ENCODE measurements around the gene ADGRF3.
"Not testable (repeated sequence)": the region's sequence is repeated elsewhere in the genome, so short reads cannot be mapped to it uniquely, and the experiment has no call there.

The ADGRF3 gene

DNA sequence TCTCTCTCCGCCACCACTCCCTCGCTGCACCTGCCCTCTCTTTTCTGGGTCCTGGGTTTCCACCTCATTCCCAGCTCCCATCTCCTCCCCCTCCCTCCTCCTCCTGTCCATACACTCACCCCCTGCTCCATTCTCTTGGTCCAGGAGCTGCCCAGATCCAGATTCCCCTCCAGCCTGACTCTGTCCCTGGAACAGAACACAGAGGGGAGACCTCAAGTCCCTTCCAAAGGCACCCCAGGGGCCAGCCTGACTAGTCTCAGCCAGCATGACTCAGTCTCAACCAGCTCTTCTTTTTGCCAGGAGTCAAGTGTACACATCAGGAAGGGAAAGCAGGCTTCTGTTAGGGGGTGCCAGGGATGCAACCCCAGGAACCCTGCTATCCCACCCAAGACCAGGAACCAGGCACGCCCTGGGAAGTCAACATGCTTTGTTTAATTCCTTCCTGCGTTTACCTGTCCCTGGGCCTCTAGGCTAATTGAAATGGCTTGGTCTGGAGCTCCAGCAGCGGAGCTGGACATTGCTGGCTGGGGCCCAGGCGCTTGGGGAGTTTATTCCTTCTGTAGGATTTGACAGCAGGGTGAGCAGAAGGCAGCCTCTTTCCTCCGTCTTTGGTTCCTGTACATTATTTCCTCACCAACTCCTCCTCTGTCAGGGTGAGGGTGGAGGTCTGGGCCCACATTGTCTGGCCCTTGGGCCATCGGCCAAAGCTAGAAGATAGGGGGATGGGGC lies 29.0 kb downstream of the ADGRF3 start:
- no peak for DNase-seq (ENCODE audit: low spot score)

DNA sequence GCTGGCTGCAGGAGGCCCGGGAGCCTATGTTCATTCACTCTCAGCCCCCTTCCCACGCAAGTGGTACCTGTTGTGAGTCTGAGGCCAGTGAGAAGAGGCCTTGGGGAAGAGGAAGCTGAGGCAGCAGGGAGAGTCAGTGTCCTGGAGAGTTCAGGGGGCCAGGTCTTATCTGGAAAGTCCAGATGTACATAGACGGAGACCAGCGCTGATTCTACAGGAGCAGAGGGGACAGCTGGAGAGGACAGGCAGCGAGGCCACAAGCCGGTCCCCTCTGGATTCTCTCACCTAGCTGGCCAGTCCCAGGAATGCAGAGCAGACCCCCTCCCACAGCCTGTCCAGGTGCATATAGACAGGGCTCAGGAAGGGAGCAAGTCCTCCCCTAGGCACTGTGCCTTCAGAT lies 29.7 kb downstream of the ADGRF3 start:
- no peak for DNase-seq (ENCODE audit: low spot score)

DNA sequence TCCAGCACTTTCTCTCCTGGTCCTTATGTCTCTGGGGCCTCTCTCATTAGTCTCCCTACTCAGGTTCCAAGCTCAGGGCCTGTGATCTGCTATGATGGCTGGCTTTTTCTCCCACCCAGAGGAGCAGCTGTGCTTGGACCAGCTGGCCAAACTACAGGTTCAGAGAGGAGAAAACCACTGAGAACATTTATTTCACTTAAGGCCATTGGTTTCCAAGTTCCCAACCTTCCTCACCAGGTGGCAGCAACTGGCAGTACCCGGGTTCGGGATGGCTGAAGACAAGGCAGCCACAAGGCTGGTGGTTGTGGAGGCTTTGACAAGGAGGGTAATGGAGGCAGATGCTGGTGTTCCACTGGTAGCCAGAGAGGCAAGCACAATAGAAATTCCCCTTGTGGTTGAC lies 30.5 kb downstream of the ADGRF3 start:
- DNase-seq (ENCODE audit: low spot score) = no peak

DNA sequence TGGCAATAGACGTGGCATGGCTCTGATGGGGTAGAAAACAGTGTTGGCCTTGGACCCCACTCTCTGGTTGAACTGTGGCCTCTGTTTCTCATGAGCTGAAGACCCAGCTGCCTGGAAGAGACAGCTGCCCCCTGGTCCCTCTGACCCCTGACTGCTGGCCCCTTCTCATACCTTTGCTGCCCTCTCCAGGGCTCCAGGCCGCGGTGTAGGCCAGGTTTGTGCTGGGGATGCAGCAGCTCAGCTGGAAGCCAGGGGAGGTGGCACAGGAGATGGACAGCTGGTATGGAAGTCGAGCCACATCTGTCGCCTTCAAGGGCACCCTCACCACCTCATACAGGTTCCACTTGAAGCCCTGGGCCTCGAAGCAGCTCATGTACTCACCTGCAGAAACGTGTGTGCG lies 32.3 kb downstream of the ADGRF3 start:
- DNase-seq (ENCODE audit: low spot score) = no peak

DNA sequence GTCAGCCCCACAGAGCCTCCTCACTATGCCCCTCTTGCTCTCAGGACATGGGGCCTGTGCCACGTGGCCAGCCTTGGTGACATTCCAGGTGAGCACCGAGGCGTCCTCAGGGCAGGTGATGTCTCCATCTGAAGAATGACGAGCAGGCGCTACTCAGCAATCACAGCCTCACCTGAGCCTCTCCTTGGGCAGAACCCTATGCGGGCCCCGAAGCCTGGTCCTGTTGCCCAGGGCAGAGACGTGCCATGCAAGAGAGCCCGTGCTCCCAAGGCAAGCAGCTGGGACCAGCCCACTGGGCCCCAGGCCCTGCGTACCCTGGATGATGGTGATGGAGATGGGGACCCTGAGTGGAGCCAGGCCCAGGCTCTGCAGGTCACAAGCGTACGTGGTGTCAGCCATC lies 33.1 kb downstream of the ADGRF3 start:
- no peak for DNase-seq (ENCODE audit: low spot score)

DNA sequence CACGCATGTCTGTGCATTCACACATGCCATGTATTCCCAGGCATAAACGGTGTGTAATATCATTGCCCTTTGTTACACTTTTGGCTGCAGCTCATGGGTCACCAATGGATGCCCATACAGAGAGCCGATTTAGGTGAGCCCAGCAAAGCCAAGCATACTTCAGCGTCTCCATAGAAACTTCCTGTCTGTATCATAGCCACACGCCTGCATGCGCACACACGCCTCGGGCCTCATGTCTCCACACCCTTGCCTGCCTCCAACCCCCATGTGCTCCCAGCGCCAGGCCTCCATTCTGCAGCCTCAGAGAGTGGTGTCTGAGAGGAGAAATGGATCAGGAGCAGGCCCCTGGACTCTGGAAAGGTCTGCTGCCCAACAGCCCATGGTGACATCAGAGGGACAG lies 34.1 kb downstream of the ADGRF3 start:
- no peak for DNase-seq (ENCODE audit: low spot score)

DNA sequence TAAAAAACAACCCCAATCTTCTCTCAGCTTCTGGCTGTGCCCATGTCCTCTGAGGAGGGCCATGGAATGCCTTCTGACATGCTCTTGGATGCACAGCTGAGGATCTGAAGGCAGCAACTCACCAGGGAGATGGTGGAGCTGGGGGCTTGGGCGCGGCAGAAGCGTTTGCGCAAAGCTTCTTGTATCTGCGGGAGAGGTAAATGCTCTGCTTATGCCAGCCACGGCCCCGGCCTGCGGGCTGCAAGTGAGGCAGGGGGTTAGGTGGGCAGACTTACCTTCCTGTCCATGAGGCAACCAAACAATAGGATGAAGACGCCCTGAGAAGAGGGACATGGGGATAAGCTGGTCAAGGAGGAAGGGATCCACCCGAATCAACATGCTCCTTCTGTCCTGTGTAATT lies 36.7 kb downstream of the ADGRF3 start:
- DNase-seq (ENCODE audit: low spot score) = no peak

DNA sequence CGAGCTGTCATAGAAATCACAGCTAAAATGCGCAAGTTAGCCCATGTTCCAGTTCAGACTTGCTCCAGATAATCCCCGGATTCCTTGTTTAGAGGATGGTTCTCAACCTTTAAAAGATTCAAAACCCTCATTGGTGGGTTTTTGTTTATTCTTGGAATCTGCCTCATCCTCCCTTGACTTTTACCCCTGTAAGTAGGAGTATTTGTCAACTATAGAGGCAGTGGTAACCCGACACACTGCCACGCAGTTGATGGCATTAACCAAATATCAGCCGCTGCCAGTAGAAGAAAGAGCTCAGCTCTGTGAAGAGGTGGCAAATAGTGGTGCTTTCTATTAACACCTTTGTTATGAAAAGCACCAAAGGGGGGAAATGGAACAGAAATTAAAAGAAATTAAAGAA lies 41.0 kb downstream of the ADGRF3 start:
- no peak for DNase-seq (ENCODE audit: low spot score)

DNA sequence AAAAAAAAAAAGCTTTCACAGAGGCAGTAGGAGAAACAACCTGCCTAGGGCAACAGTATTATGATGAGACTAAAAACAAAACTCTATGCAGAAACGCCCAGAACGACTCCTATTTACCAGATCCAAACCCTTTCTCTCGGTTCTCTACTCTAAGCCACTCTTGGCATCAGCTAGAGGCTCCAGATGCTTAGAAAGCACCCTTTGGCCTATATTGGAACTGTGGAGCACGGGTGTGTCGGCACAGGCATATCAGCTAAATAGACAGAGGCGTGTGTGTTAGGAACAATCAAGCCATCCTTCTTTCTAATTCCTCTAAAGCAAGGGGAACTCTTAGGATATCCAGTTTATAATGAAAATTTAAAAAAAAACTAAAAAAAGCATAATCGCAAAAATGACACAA lies 41.5 kb downstream of the ADGRF3 start:
- DNase-seq (ENCODE audit: low spot score) = not testable (repeated sequence)

DNA sequence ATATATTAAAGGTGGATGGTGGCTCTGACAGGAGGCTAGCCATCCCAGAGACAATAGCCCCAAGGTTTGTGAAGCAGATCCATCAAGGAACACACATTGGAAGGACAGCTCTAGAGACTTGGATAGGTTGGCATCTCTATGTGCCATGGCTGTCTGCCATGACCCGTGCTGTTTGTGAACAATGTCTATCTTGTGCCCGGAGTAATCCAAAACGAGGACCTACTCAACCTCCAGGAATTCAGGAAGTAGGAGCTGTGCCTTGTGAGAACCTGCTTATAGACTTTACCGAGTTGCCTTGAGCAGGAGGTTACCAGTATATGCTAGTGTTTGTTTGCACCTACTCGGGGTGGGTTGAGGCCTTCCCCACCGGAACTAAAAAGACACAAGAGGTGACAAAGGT lies 43.7 kb downstream of the ADGRF3 start:
- no peak for DNase-seq (ENCODE audit: low spot score)

DNA sequence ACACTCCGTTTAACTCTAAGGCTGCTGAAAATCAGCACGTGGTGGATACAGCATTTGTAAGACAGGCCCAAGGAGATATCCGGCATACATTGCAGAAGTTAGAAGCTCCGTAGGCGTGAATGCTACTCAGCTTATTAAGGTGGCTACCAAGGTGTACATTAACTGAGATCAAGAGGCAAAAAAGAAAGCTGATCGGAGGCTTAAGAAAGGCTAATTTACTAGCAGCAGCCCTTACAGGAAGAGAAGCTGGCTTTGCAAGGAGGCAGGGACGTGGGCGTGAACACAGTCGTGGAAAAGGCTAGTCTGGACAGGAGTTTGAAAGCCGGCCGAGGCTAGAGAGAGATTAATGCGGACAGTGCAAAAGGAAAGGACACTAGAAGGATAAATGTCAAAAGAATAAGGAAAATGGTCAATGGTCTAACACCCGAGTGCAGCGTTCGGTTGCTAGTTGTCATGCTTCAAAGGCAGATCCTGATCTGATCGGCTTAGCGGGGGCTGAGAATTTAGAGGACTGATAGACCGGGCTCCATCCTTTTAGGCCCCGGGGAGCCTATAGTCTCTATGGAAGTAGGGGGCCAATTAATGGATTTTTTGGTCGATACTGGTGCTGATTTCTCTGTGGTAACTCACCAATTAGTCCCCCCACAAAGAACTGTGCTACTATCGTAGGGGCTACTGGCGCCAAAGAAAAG lies 46.2 kb downstream of the ADGRF3 start:
- no peak for DNase-seq (ENCODE audit: low spot score)

DNA sequence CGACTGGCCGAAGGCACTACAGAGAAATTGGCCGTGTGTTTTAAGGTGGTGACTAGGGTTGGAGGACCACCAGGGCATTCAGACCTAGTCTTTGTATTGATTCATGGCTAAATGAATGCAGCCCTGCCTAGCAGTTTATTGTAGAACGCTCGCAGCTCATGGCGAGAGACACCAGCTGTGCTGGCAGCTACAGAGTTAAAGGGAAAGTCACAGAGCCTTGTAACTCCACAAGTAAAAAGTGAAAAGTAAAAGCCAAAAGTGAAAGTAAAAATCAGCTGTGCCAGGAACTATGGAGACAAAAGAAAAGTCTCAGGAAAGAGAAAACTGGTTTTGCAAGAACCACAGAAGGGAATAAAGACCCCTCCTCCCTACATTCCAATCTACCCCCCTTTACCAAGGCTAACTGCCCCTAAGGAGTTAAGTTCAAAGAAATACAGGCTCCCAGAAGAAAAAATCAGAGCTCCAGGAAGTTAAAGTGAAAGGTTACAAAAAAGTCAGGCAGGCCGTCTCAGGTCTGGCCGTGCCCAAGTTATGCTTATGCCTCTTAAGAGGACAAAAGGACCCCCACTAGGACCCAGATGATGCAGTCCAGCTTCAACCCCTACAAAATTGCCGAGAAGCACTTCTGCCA lies 47.0 kb downstream of the ADGRF3 start:
- DNase-seq (ENCODE audit: low spot score) = peak; percentile 50

DNA sequence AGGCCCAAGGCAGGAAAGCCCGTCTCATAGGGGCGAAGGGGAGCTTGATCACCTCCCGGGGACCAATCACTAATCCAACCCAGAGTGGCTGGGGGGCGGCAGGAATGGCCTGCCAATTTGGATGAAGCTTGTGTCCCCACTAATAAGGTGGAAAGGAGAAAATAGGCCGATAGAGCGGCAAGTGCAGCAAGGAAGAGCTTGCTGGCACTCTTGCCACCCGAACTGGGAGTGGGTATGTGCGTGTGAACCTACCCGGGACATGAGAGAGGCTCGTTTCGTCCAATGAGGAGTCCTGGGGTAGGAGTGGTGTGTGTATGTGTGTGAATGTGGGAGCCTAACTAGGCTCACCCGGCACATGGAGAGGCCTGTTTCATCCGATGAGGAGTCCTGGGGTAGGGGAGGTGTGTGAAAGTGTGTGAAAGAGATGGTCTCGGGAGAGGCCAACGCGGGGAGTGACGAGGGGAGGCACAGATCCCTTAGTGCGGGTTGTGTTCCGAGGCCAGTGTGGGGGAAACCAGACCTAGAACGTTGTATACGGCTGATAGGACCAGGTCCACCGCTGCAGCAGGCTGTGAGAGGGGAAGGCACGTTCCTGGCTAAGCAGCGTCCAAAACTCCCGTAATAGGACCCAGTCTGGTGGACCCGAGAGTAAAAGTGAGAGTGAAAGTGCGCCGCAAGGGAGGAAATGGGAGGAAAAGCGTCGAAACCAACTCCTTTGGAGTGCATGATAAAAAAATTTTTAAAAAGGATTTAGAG lies 47.8 kb downstream of the ADGRF3 start:
- DNase-seq (ENCODE audit: low spot score) = peak; percentile 51

DNA sequence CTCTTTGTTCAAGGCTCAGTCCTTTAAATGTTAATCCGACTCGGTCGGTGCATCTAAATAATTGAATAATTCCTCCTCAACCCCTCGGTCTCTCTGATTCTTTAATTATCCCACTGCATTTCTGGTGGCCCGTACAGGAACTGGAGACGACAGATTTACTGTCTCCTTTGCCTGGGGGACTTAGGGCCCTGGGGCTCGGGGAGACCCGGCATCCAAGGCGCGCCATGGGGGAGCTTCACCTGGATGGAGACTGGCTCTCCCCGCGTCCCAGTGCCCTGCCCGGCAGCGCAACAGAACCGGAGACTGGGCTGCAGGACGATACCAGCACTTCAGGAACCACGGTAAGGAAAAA lies 48.3 kb downstream of the ADGRF3 start:
- no peak for DNase-seq (ENCODE audit: low spot score)

DNA sequence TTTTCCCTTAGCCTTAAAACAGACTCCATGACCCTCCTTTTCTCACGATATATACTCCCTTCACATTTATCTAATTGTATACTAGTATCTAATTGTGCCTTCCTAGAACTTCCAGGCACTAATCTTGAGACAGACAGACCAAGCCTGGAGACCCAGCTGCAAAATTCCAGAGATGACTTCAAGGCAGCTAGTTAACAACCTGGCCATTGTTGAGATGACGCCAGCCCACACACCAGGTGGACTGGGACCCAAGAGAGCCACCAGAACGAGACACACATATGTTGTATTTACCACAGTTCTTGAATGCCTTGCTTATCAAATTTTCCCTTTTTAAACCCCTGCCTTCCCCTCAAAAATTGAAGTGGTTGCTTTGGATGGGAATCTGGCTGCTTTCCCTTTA lies 49.5 kb downstream of the ADGRF3 start:
- DNase-seq (ENCODE audit: low spot score) = no peak

DNA sequence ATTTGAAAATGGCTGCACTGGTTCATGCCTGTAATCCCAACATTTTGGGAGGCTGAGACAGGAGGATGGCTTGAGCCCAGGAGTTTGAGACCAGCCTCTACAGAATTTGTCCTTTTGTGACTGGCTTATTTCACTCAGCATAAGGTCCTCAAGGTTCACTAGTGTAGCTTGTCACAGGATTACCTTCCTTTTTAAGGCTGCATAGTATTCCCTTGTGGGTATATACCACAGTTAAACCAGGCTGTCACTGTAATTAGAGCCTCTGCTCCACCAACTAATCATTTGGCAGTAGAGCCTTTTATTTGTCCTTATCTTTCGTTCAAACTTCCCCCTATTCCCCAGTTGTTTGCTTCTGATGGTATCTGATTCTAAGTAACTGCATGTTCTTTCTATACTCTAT lies 51.1 kb downstream of the ADGRF3 start:
- DNase-seq (ENCODE audit: low spot score) = no peak

DNA sequence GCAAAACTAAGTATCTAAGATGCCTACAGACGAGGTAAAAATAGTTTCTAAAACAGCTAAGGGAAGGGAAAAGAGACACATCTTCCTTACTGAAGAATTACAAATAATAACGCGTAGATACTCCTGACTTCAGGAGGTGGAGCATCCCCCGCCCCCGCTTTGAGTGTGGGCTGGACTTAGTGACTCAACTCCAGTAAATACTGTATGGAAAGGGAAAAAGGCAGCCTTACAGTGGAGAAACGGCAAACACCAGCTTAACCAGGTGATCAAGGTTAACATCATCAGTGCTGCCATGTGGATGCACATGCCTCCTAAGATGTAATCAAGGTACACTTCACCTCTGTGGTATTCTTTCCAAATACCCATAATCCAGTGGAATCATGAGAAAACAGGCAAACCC lies 53.9 kb downstream of the ADGRF3 start:
- DNase-seq (ENCODE audit: low spot score) = no peak

DNA sequence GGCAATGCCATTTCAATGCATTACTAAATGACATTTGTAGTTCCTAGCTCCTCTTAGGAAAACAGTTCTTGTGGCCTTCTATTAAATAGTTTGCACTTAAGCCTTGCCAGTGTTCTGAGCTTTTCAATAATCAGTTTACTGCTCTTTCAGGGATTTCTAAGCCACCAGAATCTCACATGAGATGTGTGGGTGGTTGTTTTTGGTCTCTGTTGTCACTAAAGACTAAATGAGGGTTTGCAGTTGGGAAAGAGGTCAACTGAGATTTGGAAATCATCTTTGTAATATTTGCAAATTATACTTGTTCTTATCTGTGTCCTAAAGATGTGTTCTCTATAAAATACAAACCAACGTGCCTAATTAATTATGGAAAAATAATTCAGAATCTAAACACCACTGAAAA lies 56.6 kb downstream of the ADGRF3 start:
- no peak for DNase-seq (ENCODE audit: low spot score)

DNA sequence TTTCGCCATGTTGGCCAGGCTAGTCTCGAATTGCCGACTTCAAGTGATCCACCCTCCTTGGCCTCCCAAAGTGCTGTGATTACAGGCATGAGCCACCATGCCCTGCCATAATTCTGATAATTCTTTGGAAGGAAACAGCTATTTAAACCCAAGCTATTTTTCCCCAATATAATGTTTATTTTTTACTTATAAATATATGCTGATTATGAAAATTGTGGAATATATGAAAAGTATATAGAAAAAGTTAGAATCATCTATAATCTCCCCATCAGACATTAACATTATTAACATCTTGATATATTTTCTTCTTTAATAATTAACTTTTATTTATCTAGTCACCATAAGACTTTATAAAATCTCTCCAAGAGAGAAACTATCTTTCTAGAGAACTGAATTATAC lies 60.7 kb downstream of the ADGRF3 start:
- no peak for DNase-seq (ENCODE audit: low spot score)

DNA sequence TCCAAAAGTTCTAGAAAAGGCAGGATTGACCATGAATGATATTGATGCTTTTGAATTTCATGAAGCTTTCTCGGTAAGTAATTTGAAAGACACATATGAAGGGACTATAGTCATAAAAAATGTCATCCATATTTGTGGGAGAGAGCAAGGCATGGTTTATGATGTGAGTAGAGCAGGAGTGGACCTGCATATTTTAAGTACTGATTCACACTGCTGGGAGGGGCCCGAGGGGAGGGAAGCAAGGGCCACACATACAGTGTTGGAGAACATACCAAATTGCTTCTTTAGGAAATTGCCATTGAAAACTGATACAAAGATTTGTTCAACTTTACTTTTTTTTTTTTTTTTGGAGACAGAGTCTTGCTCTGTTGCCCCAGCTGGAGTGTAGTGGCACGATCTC lies 62.5 kb downstream of the ADGRF3 start:
- DNase-seq (ENCODE audit: low spot score) = peak; percentile 16

DNA sequence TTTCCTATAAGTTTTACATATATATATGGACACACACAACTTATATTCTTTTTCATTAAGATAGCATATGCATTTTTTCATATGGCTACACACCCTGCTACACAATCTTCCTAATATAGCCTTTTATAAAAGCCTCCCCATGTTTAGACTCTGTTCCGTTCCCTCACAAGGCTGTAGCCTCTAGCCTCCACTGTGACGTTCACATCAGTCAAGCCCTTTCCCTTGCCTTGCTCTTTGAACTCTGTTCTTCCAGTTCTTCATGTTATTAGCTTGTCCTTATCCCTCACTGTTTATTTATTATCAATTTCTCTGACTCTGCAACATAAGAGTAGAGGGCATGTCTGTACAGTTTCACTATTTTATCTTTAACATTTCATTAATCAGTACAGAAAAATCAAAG lies 63.0 kb downstream of the ADGRF3 start:
- no peak for DNase-seq (ENCODE audit: low spot score)

DNA sequence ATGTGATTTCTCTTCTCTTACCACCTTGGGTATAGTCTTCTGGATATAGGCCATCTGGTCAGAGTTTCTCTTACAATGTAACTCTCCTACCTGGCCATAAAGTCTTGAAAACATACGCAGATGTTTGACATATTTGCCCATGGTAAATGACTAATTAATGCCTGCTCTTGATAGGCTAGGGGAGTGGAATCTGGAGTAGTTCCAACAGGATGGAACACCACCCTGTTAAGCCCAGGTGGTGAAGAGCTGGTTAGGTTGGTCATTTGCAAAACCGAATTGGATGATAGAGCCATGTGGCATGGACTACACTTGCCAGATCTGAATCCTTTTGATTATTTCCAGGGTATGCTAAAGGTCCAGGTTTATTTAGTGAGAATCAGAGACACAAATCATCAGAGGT lies 65.4 kb downstream of the ADGRF3 start:
- DNase-seq (ENCODE audit: low spot score) = no peak

DNA sequence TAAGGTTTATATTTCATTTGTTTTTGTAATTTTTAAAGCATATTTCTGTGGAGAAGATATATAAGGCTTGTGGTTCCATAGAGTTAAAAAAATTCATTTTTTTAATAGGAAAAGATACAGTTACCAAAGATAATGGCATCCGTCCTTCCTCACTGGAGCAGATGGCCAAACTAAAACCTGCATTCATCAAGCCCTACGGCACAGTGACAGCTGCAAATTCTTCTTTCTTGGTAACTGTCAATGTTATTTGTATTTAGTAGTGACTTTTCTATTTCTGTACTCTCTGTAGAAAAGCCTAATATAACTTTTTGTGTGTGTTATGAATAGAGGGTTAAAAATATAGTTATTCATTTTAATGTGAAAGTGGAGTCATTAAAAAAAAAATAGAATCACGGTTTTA lies 66.7 kb downstream of the ADGRF3 start:
- DNase-seq (ENCODE audit: low spot score) = no peak

Measured in AG08396 (cell line).